Lower leg skin (tissue), 3 donors: Measurements from ENCODE around the gene PHF21A.

ENCODE experiments used
- CTCF ChIP-seq, 3 donors: fragments of 450-650 bp; IDR thresholded peaks; one replicate each; pipeline ENCODE4 v1.5.1; 2016; ENCODE audit warnings: antibody characterized with exemption in 3 of 3, mild to moderate bottlenecking in 3 of 3, moderate library complexity in 2 of 3
- POLR2A ChIP-seq, 2 donors: fragments of 450-650 bp; IDR thresholded peaks; one replicate each; pipeline ENCODE4 v1.6.1; 2016 to 2017; ENCODE audit warnings: antibody characterized with exemption in 2 of 2, mild to moderate bottlenecking in 1 of 2, moderate library complexity in 1 of 2

- TF ChIP-seq CTCF (IDR thresholded peaks at IDR 0.05): no peak
- TF ChIP-seq POLR2A (IDR thresholded peaks at IDR 0.05): no peak
These were observed 114.7 kb downstream of the PHF21A start for GRCh38 chr11:46006418-46007070.
